WTC11 (cell line): ENCODE results near the gene GPLD1. TPM values are rescaled to one million over a fixed set of nuclear protein-coding genes. Genes with fewer than 3 reads are reported as not detected.

Experiments used
- ATAC-seq: fragments of 200-7000 bp; cut with Tn5 transposase; 2 replicates; pipeline ENCODE4 v1.10.0; 2021; ENCODE audit warnings: mild to moderate bottlenecking, moderate library complexity
- CTCF ChIA-PET: fragments of 300-600 bp; sonication (Branson Sonifier 250); formaldehyde crosslinking; loops from one replicate; lab custom pipeline; 2021; ENCODE audit warnings: antibody characterized with exemption; lab: Charles Lee
- POLR2A ChIA-PET: fragments of 350-600 bp; sonication (Branson Sonifier 250); formaldehyde crosslinking; loops from one replicate; lab custom pipeline; 2021; ENCODE audit warnings: antibody characterized with exemption; lab: Charles Lee
- DNase-seq: peaks from one replicate; pipeline ENCODE4 v3.0.0; 2021; ENCODE audit warnings: low spot score
- H3K27ac Mint-ChIP-seq: 2 replicates; pipeline ENCODE4 v1.8.0; 2021; ENCODE audit warnings: mixed read lengths
- H3K27me3 Mint-ChIP-seq: 2 replicates; pipeline ENCODE4 v1.8.0; 2021; ENCODE audit warnings: low read depth, mild to moderate bottlenecking, moderate library complexity, mixed read lengths
- H3K36me3 Mint-ChIP-seq: 2 replicates; pipeline ENCODE4 v1.8.0; 2021; ENCODE audit warnings: mixed read lengths
- H3K4me1 Mint-ChIP-seq: 2 replicates; pipeline ENCODE4 v1.8.0; 2022; ENCODE audit warnings: mixed read lengths
- H3K4me3 Mint-ChIP-seq: 2 replicates; pipeline ENCODE4 v1.8.0; 2021; ENCODE audit warnings: mild to moderate bottlenecking, moderate library complexity, mixed read lengths
- H3K9me3 Mint-ChIP-seq: 2 replicates; pipeline ENCODE4 v1.8.0; 2021; ENCODE audit warnings: mixed read lengths
- E2F1 ChIP-seq: sonication (generic); formaldehyde crosslinking; IDR thresholded peaks from 2 replicates; pipeline ENCODE4 v1.8.0; 2022; ENCODE audit warnings: mild to moderate bottlenecking, missing genetic modification reagents
- E2F4 ChIP-seq: sonication (generic); formaldehyde crosslinking; IDR thresholded peaks from 2 replicates; pipeline ENCODE4 v1.8.1; 2022; ENCODE audit warnings: low read depth, mild to moderate bottlenecking, moderate library complexity, missing genetic modification reagents, borderline replicate concordance
- FOXK1 ChIP-seq: sonication (generic); formaldehyde crosslinking; IDR thresholded peaks from 2 replicates; pipeline ENCODE4 v1.8.0; 2022; ENCODE audit warnings: mild to moderate bottlenecking, moderate library complexity, missing genetic modification reagents
- GABPB1 ChIP-seq: sonication (generic); formaldehyde crosslinking; IDR thresholded peaks from 2 replicates; pipeline ENCODE4 v1.8.1; 2023; ENCODE audit warnings: mild to moderate bottlenecking, missing genetic modification reagents
- MXD4 ChIP-seq: fragments of 250-450 bp; sonication (Bioruptor Pico); IDR thresholded peaks from 2 replicates; pipeline ENCODE4 v1.8.0; 2021; ENCODE audit warnings: mild to moderate bottlenecking, moderate library complexity, borderline replicate concordance
- NFYB ChIP-seq: sonication (generic); formaldehyde crosslinking; conservative IDR thresholded peaks from 2 replicates; pipeline ENCODE4 v1.8.0; 2022; ENCODE audit warnings: low read depth, missing genetic modification reagents
- NR1H2 ChIP-seq: sonication (generic); formaldehyde crosslinking; IDR thresholded peaks from 2 replicates; pipeline ENCODE4 v1.9.0; 2021; ENCODE audit warnings: mild to moderate bottlenecking, moderate library complexity, missing genetic modification reagents
- NR3C1 ChIP-seq: sonication (generic); formaldehyde crosslinking; conservative IDR thresholded peaks from 2 replicates; pipeline ENCODE4 v1.8.1; 2023; ENCODE audit warnings: low read depth, mild to moderate bottlenecking, missing genetic modification reagents
- OVOL2 ChIP-seq: fragments of 250-450 bp; sonication (Bioruptor Pico); IDR thresholded peaks from 2 replicates; pipeline ENCODE4 v1.9.0; 2021; ENCODE audit warnings: mild to moderate bottlenecking, borderline replicate concordance
- TCF7 ChIP-seq: sonication (generic); formaldehyde crosslinking; IDR thresholded peaks from 2 replicates; pipeline ENCODE4 v1.8.0; 2022; ENCODE audit warnings: mild to moderate bottlenecking, low read depth, missing genetic modification reagents, moderate library complexity
- TEAD4 ChIP-seq: sonication (generic); formaldehyde crosslinking; IDR thresholded peaks from 2 replicates; pipeline ENCODE4 v1.8.0; 2022; ENCODE audit warnings: mild to moderate bottlenecking, missing genetic modification reagents
- ZNF219 ChIP-seq: sonication (generic); formaldehyde crosslinking; IDR thresholded peaks from 2 replicates; pipeline ENCODE4 v1.8.0; 2023; ENCODE audit warnings: missing genetic modification reagents, mild to moderate bottlenecking, borderline replicate concordance
- ZNF416 ChIP-seq: fragments of 250-450 bp; sonication (Bioruptor Pico); IDR thresholded peaks from 2 replicates; pipeline ENCODE4 v1.9.0; 2021; ENCODE audit warnings: mild to moderate bottlenecking, inconsistent platforms
- ZNF532 ChIP-seq: fragments of 250-450 bp; sonication (Bioruptor Pico); IDR thresholded peaks from 2 replicates; pipeline ENCODE4 v1.9.0; 2021; ENCODE audit warnings: mild to moderate bottlenecking, borderline replicate concordance
- ZSCAN18 ChIP-seq: fragments of 250-450 bp; sonication (Bioruptor Pico); IDR thresholded peaks from 2 replicates; pipeline ENCODE4 v2.1.2; 2022; ENCODE audit warnings: mild to moderate bottlenecking, moderate library complexity
- total RNA-seq: library from RNA; stranded (reverse); gene quantifications from 3 replicates; pipeline ENCODE4 v1.2.3, GENCODE V29; 2021
- TF ChIP-seq, protein P1 (sequence below): sonication (generic); formaldehyde crosslinking; IDR thresholded peaks from 2 replicates; pipeline ENCODE4 v1.8.1; 2022; ENCODE audit warnings: missing genetic modification reagents, borderline replicate concordance
- TF ChIP-seq, protein P2 (sequence below): fragments of 250-450 bp; sonication (Bioruptor Pico); IDR thresholded peaks from 2 replicates; pipeline ENCODE4 v1.8.0; 2021; ENCODE audit warnings: mild to moderate bottlenecking
- TF ChIP-seq, protein P3 (sequence below): sonication (generic); formaldehyde crosslinking; IDR thresholded peaks from 2 replicates; pipeline ENCODE4 v1.8.0; 2023; ENCODE audit warnings: missing genetic modification reagents
- TF ChIP-seq, protein P4 (sequence below): sonication (generic); formaldehyde crosslinking; conservative IDR thresholded peaks from 2 replicates; pipeline ENCODE4 v1.8.1; 2023; ENCODE audit warnings: mild to moderate bottlenecking, low read depth, missing genetic modification reagents, moderate library complexity
- TF ChIP-seq, protein P5 (sequence below): fragments of 250-450 bp; sonication (Bioruptor Pico); IDR thresholded peaks from 2 replicates; pipeline ENCODE4 v1.9.0; 2021; ENCODE audit warnings: moderate library complexity, mild to moderate bottlenecking, inconsistent platforms, borderline replicate concordance

Gene GPLD1
- total RNA-seq, 1 experiment from 2014 or later: 8.4 TPM

GRCh38 chr6:24481449-24481848 lies 7.9 kb downstream of the GPLD1 start:
- Mint-ChIP-seq H3K9me3 (peaks cover 22% of the 10 kb centered on the region), H3K4me3 (no peak overlapping the region), H3K36me3 (peaks cover 25% of the 10 kb centered on the region), H3K4me1 (no peaks in the 10 kb centered on the region), H3K27ac (no peak overlapping the region), H3K27me3 (no peaks in the 10 kb centered on the region)
- CTCF ChIA-PET: interaction anchor here (1.0 kb wide), 1 partner anchor 12 kb away, joined by 4 read pairs; no protein-coding TSS in a partner anchor
- TF ChIP-seq TCF7 (CRISPR knock-in tag): no peak
- TF ChIP-seq, protein P1, sequence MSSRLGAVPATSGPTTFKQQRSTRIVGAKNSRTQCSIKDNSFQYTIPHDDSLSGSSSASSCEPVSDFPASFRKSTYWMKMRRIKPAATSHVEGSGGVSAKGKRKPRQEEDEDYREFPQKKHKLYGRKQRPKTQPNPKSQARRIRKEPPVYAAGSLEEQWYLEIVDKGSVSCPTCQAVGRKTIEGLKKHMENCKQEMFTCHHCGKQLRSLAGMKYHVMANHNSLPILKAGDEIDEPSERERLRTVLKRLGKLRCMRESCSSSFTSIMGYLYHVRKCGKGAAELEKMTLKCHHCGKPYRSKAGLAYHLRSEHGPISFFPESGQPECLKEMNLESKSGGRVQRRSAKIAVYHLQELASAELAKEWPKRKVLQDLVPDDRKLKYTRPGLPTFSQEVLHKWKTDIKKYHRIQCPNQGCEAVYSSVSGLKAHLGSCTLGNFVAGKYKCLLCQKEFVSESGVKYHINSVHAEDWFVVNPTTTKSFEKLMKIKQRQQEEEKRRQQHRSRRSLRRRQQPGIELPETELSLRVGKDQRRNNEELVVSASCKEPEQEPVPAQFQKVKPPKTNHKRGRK (CRISPR knock-in tag): no peak
- no peak for TF ChIP-seq TEAD4
- no peak for TF ChIP-seq ZSCAN18
- TF ChIP-seq NFYB: no peak
- TF ChIP-seq MXD4 (CRISPR knock-in tag): no peak
- no peak for TF ChIP-seq NR3C1
- no peak for TF ChIP-seq E2F1 (CRISPR knock-in tag)
- TF ChIP-seq, protein P2, sequence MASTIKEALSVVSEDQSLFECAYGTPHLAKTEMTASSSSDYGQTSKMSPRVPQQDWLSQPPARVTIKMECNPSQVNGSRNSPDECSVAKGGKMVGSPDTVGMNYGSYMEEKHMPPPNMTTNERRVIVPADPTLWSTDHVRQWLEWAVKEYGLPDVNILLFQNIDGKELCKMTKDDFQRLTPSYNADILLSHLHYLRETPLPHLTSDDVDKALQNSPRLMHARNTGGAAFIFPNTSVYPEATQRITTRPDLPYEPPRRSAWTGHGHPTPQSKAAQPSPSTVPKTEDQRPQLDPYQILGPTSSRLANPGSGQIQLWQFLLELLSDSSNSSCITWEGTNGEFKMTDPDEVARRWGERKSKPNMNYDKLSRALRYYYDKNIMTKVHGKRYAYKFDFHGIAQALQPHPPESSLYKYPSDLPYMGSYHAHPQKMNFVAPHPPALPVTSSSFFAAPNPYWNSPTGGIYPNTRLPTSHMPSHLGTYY (CRISPR knock-in tag): no peak
- TF ChIP-seq GABPB1 (CRISPR knock-in tag): no peak
- POLR2A ChIA-PET: no interaction called here
- DNase-seq (no peak), ATAC-seq (no peak)

GRCh38 chr6:24480705-24481104 lies 8.7 kb downstream of the GPLD1 start:
- POLR2A ChIA-PET: no interaction called here
- DNase-seq: no peak
- CTCF ChIA-PET: interaction anchor here (0.6 kb wide), 1 partner anchor 43 kb away, joined by 3 read pairs; no protein-coding TSS in a partner anchor
- Mint-ChIP-seq H3K27me3 (no peaks in the 10 kb centered on the region), H3K9me3 (peaks cover 22% of the 10 kb centered on the region), H3K27ac (no peak overlapping the region), H3K36me3 (peaks cover 25% of the 10 kb centered on the region), H3K4me1 (no peaks in the 10 kb centered on the region), H3K4me3 (no peak overlapping the region)
- ATAC-seq: no peak
- no peak for TF ChIP-seq OVOL2
- TF ChIP-seq NR1H2: no peak
- TF ChIP-seq ZNF532 (CRISPR knock-in tag): no peak
- TF ChIP-seq, protein P3, sequence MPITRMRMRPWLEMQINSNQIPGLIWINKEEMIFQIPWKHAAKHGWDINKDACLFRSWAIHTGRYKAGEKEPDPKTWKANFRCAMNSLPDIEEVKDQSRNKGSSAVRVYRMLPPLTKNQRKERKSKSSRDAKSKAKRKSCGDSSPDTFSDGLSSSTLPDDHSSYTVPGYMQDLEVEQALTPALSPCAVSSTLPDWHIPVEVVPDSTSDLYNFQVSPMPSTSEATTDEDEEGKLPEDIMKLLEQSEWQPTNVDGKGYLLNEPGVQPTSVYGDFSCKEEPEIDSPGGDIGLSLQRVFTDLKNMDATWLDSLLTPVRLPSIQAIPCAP (CRISPR knock-in tag): no peak
- TF ChIP-seq GABPB1 (CRISPR knock-in tag): no peak
- no peak for TF ChIP-seq ZNF219 (CRISPR knock-in tag)
- no peak for TF ChIP-seq E2F4 (CRISPR knock-in tag)
- TF ChIP-seq, protein P4, sequence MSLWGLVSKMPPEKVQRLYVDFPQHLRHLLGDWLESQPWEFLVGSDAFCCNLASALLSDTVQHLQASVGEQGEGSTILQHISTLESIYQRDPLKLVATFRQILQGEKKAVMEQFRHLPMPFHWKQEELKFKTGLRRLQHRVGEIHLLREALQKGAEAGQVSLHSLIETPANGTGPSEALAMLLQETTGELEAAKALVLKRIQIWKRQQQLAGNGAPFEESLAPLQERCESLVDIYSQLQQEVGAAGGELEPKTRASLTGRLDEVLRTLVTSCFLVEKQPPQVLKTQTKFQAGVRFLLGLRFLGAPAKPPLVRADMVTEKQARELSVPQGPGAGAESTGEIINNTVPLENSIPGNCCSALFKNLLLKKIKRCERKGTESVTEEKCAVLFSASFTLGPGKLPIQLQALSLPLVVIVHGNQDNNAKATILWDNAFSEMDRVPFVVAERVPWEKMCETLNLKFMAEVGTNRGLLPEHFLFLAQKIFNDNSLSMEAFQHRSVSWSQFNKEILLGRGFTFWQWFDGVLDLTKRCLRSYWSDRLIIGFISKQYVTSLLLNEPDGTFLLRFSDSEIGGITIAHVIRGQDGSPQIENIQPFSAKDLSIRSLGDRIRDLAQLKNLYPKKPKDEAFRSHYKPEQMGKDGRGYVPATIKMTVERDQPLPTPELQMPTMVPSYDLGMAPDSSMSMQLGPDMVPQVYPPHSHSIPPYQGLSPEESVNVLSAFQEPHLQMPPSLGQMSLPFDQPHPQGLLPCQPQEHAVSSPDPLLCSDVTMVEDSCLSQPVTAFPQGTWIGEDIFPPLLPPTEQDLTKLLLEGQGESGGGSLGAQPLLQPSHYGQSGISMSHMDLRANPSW (CRISPR knock-in tag): no peak
- TF ChIP-seq ZNF416 (CRISPR knock-in tag): no peak
- TF ChIP-seq FOXK1 (CRISPR knock-in tag): no peak
- TF ChIP-seq, protein P5, sequence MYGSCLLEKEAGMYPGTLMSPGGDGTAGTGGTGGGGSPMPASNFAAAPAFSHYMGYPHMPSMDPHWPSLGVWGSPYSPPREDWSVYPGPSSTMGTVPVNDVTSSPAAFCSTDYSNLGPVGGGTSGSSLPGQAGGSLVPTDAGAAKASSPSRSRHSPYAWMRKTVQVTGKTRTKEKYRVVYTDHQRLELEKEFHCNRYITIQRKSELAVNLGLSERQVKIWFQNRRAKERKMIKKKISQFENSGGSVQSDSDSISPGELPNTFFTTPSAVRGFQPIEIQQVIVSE: no peak
